Peyer's patch (tissue), 4 donors: ENCODE data around the gene TNFRSF14. TPM values are rescaled to one million over a fixed set of nuclear protein-coding genes. Genes with fewer than 3 reads are reported as not detected.
A peak's percentile ranks its signal among the peaks of the same experiment; 100 is the strongest.

Experiments used
- DNase-seq, 3 donors: peaks; one replicate each; pipeline ENCODE4 v3.0.0-alpha.2; 2017 to 2019
- H3K27ac ChIP-seq, 4 donors: fragments of 200-600 bp; sonication (generic); one replicate each; pipeline ENCODE4 v1.5.1; 2016 to 2019
- H3K27me3 ChIP-seq, 2 donors: fragments of 200-600 bp; sonication (generic); one replicate each; pipeline ENCODE4 v1.5.1; 2019
- H3K36me3 ChIP-seq, 3 donors: fragments of 200-600 bp; sonication (generic); one replicate each; pipeline ENCODE4 v1.5.1; 2016 to 2019
- H3K4me1 ChIP-seq, 4 donors: fragments of 200-600 bp; sonication (generic); one replicate each; pipeline ENCODE4 v1.5.1; 2016 to 2019
- H3K4me3 ChIP-seq, 4 donors: fragments of 200-600 bp; sonication (generic); 1 replicate in 3 of 4; 2 replicates in 1 of 4; pipeline ENCODE4 v1.5.1; 2016 to 2019; ENCODE audit warnings: mild to moderate bottlenecking in 1 of 4
- H3K9me3 ChIP-seq, 4 donors: fragments of 200-600 bp; sonication (generic); one replicate each; pipeline ENCODE4 v1.5.1; 2016 to 2019; ENCODE audit warnings: mild to moderate bottlenecking in 1 of 4
- POLR2A ChIP-seq, 2 donors: fragments of 450-650 bp; IDR thresholded peaks; one replicate each; pipeline ENCODE4 v1.5.1; 2017; ENCODE audit warnings: antibody characterized with exemption in 2 of 2, mild to moderate bottlenecking in 2 of 2, moderate library complexity in 2 of 2
- total RNA-seq, 4 donors: library from RNA; depleted of rRNA; stranded (reverse); fragments of >200 nt; gene quantifications; one replicate each; pipeline ENCODE4 v1.1.0, GENCODE V29; 2016
- TF ChIP-seq, protein P1 (sequence below), 6 experiments: fragments of 450-650 bp in 4 of 6; fragments of 200-600 bp in 2 of 6; sonication (generic) in 1 of 6; IDR thresholded peaks; one replicate each; pipeline ENCODE4 v1.5.1; 2017 to 2019; ENCODE audit warnings: antibody characterized with exemption in 6 of 6, mild to moderate bottlenecking in 3 of 6, moderate library complexity in 1 of 6

The TNFRSF14 gene
- 100 to 1,000 TPM; 231 to 532 (median 316) TPM for total RNA-seq

DNA sequence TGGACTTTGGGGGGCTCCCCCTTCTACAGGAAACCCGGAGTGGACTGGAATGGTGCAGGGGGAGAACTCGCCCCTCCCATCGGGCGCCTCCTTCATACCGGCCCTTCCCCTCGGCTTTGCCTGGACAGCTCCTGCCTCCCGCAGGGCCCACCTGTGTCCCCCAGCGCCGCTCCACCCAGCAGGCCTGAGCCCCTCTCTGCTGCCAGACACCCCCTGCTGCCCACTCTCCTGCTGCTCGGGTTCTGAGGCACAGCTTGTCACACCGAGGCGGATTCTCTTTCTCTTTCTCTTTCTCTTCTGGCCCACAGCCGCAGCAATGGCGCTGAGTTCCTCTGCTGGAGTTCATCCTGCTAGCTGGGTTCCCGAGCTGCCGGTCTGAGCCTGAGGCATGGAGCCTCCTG lies at the start of gene TNFRSF14:
TNFRSF14 (plus strand) TSS at position 95 of the 401 bp plus-strand sequence; CDS start at position 389, 294 bp downstream.
- Histone ChIP-seq H3K4me3 (peak within 1 kb of the TSS; percentile 67 to 91 (median 81)), H3K9me3 (no peaks in the 10 kb centered on the region), H3K27me3 (no peaks in the 10 kb centered on the region), H3K27ac (peak within 1 kb of the TSS; percentile 95 to 98 (median 96)), H3K4me1 (peaks cover 0 to 44% (median 25%) of the 10 kb centered on the region in 4 donors), H3K36me3 (peaks cover 0 to 38% (median 0%) of the 10 kb centered on the region in 3 donors)
- DNase-seq, result peak; percentile 81 to 89 (median 82)
- TF ChIP-seq, protein P1, sequence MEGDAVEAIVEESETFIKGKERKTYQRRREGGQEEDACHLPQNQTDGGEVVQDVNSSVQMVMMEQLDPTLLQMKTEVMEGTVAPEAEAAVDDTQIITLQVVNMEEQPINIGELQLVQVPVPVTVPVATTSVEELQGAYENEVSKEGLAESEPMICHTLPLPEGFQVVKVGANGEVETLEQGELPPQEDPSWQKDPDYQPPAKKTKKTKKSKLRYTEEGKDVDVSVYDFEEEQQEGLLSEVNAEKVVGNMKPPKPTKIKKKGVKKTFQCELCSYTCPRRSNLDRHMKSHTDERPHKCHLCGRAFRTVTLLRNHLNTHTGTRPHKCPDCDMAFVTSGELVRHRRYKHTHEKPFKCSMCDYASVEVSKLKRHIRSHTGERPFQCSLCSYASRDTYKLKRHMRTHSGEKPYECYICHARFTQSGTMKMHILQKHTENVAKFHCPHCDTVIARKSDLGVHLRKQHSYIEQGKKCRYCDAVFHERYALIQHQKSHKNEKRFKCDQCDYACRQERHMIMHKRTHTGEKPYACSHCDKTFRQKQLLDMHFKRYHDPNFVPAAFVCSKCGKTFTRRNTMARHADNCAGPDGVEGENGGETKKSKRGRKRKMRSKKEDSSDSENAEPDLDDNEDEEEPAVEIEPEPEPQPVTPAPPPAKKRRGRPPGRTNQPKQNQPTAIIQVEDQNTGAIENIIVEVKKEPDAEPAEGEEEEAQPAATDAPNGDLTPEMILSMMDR (IDR thresholded peaks at IDR 0.05), result peak in 3 of 6 experiments; percentile 11 to 17 (median 16)
- peak; percentile 21 to 28 for TF ChIP-seq POLR2A (IDR thresholded peaks at IDR 0.05)

DNA sequence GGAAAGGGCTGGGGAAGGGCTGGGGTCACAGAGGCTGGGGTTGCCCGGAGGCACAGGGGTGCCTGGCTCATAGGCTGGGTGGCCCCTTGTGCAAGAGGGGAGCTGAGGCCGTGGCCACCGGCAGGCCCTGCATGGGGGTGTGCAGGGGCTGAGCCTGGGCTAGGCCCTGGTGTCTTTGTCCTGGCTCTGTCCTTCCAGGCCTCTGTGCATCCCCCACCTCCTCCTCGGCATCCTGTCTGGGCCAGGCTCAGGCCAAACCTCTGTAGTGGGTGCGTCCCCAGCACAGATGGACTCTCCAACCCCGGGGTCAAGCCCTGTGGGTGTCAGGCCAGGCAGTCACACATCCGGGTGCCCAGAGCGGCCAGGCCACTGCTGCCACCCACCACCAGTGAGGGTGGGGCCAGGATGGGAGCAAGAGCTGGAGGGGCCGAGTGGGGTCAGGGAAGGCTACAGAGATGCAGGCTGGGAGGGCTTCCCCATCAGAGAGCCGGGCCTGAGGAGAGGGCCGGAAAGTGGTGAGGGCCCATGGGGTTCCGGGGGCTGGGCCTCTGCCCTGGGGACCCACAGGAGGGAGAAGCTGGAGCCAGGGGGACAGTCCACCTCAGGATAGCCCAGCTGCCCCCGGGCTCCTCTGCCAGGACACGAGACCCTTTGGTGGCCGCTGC lies 49.1 kb upstream of the TNFRSF14 start:
- Histone ChIP-seq H3K36me3 (peaks cover 0 to 50% (median 0%) of the 10 kb centered on the region in 3 donors), H3K4me3 (no peak overlapping the region), H3K9me3 (no peaks in the 10 kb centered on the region), H3K27ac (no peak overlapping the region), H3K4me1 (no peaks in the 10 kb centered on the region), H3K27me3 (peaks cover 0 to 11% of the 10 kb centered on the region in 2 donors)
- TF ChIP-seq, protein P1 (IDR thresholded peaks at IDR 0.05), result no peak
- no peak for TF ChIP-seq POLR2A (IDR thresholded peaks at IDR 0.05)
- no peak for DNase-seq

DNA sequence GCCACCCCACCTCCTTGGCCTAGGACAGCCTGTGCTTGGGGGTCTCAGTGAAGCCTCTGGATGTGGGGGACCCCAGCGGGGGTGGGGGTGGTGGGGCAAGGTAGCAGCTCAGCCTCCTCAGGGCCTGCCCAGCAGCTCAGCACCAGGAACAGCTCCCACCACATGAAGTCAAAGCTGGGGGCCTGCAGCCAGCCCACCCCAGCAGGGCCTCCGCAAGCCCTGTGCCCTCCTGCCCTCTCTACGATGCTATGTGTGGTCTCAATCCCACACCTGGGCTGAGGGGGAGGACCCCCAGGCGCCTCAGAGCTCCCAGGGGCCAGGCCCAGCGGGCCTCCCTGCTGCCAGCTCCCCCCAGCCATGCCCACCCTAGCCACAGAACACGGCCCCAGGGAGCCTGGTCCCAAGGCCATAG lies 48.4 kb upstream of the TNFRSF14 start:
- H3K9me3 ChIP-seq, result no peaks in the 10 kb centered on the region
- TF ChIP-seq, protein P1 (IDR thresholded peaks at IDR 0.05), result no peak
- no peak for TF ChIP-seq POLR2A (IDR thresholded peaks at IDR 0.05)
- no peak overlapping the region for H3K27ac ChIP-seq
- no peak for DNase-seq
- no peaks in the 10 kb centered on the region for H3K4me1 ChIP-seq
- H3K36me3 ChIP-seq, result peaks cover 0 to 57% (median 0%) of the 10 kb centered on the region in 3 donors
- no peak overlapping the region for H3K4me3 ChIP-seq
- H3K27me3 ChIP-seq, result peaks cover 0 to 11% of the 10 kb centered on the region in 2 donors

GRCh38 chr1:2508180-2508579 lies 48.0 kb upstream of the TNFRSF14 start:
- no peak for TF ChIP-seq POLR2A (IDR thresholded peaks at IDR 0.05)
- TF ChIP-seq, protein P1 (IDR thresholded peaks at IDR 0.05), result no peak

GRCh38 chr1:2508751-2509150 lies 47.4 kb upstream of the TNFRSF14 start:
- Histone ChIP-seq H3K27me3 (peaks cover 0 to 11% of the 10 kb centered on the region in 2 donors), H3K4me1 (no peaks in the 10 kb centered on the region), H3K27ac (no peak overlapping the region), H3K36me3 (peaks cover 0 to 67% (median 0%) of the 10 kb centered on the region in 3 donors), H3K4me3 (no peak overlapping the region), H3K9me3 (no peaks in the 10 kb centered on the region)
- DNase-seq, result no peak
- TF ChIP-seq, protein P1 (IDR thresholded peaks at IDR 0.05), result no peak
- TF ChIP-seq POLR2A (IDR thresholded peaks at IDR 0.05), result no peak

More at GRCh38 chr1:2508180-2508579, 48.0 kb upstream of the TNFRSF14 start:
- DNase-seq, result no peak
- Histone ChIP-seq H3K4me3 (no peak overlapping the region), H3K27ac (no peak overlapping the region), H3K4me1 (no peaks in the 10 kb centered on the region), H3K9me3 (no peaks in the 10 kb centered on the region), H3K36me3 (peaks cover 0 to 61% (median 0%) of the 10 kb centered on the region in 3 donors), H3K27me3 (peaks cover 0 to 11% of the 10 kb centered on the region in 2 donors)
